GM12874 (cell line): ENCODE data around the gene CCDC63.

Experiments used
- CTCF ChIP-seq: IDR thresholded peaks from 2 replicates; pipeline ENCODE4 v1.5.1; 2011; ENCODE audit warnings: low read depth, mild to moderate bottlenecking, control low read depth, low read length, moderate library complexity; ENCODE audit not compliant: insufficient read depth

Gene CCDC63

GRCh38 chr12:110923192-110923591 is 76.4 kb downstream of the CCDC63 start:
- no peak for TF ChIP-seq CTCF

DNA sequence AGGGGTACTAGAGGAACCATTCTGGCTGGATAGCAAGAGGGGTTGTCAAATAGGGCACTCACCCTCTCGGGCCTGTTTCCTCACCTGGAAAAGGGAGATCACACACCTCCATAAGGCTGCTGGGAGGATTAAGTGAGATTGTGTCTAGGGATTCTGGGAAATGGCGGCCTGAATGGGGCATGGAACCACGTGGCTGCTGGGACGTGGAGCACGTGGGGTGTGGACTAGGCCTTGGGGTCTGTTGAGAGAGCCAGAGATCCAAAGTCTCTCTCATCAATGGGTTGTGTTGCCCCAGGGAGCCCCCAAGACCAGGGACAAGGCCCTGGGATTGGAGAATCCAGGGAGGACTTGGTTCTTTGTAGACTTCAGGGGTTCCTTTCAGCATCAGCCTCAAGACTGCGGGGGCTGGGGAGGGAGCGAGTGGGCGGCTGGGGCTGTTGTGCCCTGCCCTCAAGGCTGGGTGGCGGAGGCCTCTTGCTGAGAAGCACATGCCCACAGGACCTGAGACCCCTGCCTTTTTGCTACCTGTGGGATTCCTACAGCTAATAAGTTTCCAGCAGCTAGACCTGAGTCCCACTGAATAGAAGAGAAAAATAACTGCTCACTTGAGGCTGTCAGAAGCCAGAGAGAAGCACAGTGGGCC is 77.0 kb downstream of the CCDC63 start:
- TF ChIP-seq CTCF = no peak

DNA sequence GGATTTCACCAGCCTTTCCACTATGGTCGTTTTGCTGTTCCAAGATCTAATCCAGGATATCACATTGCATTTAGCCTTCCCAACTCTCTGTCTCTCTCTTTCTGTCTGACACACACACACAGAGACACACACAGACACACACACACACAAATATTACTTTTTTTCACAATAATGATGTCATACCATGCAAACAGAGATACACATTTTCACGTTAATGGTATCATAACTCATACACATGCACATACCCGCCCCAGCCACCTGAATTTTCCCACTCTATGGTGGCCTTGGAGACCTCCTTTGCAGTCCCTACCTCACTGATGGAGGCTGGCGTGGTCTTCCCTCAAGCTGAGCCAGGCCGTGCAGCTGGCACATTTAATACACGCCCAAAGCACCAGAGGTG is 80.8 kb downstream of the CCDC63 start:
- TF ChIP-seq CTCF = no peak

DNA sequence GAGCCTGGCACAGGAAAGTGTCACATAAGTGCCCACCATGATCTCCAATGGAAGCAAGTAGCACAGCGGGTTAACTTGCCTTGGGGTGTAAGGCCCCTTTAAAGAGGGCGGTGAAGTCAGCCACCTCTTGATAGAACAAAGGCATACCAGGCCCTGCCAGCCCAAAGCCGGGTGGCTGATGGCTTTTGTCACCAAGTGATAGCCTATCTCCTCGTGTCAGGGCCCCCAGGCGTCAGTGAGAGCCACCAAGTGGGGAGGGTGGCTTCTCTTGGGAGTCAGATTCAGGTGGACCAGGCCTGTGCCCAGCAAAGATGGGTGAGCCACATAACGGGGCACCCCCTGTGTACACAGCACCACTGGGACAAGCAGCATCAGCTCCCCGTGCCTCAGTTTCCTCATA is 81.9 kb downstream of the CCDC63 start:
- TF ChIP-seq CTCF = no peak

DNA sequence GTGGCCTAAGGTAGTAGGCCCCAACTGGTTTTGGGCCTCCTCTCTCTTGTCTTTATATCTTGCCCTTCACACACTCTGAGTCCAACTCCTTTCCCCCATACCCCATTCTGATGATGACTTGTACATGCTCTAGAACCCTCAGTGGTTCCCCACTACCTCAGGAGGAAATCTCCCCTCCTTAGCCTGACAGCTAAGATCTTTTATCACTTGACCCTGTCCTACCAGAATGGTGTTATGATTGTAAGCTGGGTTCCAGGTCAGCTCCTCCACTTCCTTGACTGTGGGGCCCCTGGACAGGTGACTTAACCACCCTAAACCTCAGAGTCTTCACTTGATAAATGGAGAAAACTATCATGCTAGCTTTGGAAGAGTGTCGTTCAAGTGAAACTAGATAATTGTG is 83.0 kb downstream of the CCDC63 start:
- no peak for TF ChIP-seq CTCF

DNA sequence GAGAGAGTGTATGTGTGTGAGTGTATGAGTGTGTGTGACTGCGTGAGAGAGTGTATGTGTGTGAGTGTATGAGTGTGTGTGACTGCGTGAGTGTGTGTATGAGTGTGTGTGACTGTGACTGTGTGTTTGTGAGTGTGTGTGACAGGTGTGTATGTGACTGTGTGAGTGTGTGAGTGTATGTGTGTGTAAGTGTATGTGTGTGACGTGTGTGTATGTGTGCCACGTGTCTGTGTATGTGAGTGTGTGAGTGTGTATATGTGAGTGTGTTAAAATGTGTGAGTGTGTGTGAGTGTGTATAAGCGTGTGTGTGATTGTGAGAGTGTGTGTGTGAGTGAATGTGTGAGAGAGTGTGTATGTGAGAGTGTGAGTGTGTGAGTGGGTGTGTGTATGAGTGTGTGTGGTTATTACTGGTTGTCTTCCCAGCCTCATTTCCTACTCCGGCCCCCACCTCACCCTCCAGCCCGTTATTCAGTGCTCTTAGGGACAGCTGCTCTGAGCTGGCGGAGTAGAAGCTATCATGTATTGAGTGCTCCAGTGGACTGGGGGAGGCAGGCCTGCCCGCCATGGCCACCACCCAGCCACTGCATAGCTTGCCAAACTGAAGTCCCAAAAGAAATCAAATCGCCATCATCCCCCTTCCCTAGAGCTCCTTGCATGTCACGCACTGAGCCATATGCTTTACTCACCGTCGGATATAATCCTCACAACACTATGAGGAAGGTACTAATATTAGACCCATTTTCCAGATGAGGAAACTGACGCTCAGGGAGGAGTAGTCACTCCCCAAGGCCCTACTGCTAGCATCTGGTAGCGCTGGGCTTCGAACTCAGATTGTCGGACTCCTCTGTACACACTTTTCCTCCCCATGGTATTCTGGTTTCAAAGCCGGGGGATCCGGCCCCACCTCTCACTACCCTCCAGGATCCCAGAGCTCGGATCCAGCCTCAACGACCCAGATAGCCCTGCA is 83.8 kb downstream of the CCDC63 start:
- TF ChIP-seq CTCF = no peak

DNA sequence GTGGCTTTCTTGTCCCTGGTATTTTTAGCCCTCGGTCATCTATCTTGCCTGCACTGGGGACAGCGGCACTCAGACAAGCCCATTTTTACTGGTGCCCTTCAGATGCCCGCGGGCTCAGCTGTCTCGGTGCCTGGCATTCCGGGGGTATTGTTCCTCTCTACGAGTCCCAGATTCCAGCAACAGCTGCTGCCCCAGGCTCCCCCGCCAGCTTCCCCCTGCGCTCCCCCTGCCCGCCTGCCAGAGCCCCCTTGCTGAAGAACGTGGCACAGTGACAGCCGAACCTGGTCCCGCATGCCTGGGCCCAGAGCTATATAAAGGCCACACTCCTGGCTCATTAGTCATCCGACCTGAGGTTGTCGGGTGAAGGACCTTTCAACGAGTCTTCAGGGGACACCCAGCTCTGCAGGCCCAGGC is 84.5 kb downstream of the CCDC63 start:
- no peak for TF ChIP-seq CTCF
